Forelimb muscle (tissue), 1 donor: Measurements from ENCODE around the gene CSNK1G1. TPM values are rescaled to one million over a fixed set of nuclear protein-coding genes. Genes with fewer than 3 reads are reported as not detected.
A peak's percentile ranks its signal among the peaks of the same experiment; 100 is the strongest.
"Not testable (repeated sequence)": the region's sequence is repeated elsewhere in the genome, so short reads cannot be mapped to it uniquely, and the experiment has no call there.

Experiments used
- DNase-seq: peaks from one replicate; pipeline ENCODE4 v3.0.0-alpha.2; 2013; ENCODE audit warnings: low read depth
- polyA plus RNA-seq: library from polyadenylated mRNA; unstranded; fragments of 120-200 nt; gene quantifications from one replicate; pipeline ENCODE4 v1.2.1, GENCODE V29; 2013; ENCODE audit not compliant: insufficient read length

Gene CSNK1G1
- 10.9 TPM for polyA plus RNA-seq

GRCh38 chr15:64355944-64356709 is at the start of gene CSNK1G1:
CSNK1G1 (minus strand) TSS chr15:64356173; CDS start chr15:64300499, 55,674 bp downstream.
- DNase-seq: peak; percentile 95

GRCh38 chr15:64400583-64400982 is 44.6 kb upstream of the CSNK1G1 start:
- DNase-seq: no peak

- DNase-seq: no peak
Observed at GRCh38 chr15:64398575-64398974, 42.6 kb upstream of the CSNK1G1 start.

GRCh38 chr15:64396789-64397188 is 40.8 kb upstream of the CSNK1G1 start:
- no peak for DNase-seq

GRCh38 chr15:64392471-64392870 is 36.5 kb upstream of the CSNK1G1 start:
- DNase-seq: not testable (repeated sequence)

GRCh38 chr15:64389036-64389435 is 33.1 kb upstream of the CSNK1G1 start:
- DNase-seq: no peak

GRCh38 chr15:64387562-64388168 is 31.7 kb upstream of the CSNK1G1 start, which contains the start of gene TRIP4:
TRIP4 (plus strand) TSS chr15:64387836; CDS start chr15:64387864, 28 bp downstream.
- DNase-seq: peak; percentile 78

- DNase-seq: no peak
Observed at GRCh38 chr15:64386291-64386690, 30.3 kb upstream of the CSNK1G1 start.

- DNase-seq: no peak
Observed at GRCh38 chr15:64383760-64384159, 27.8 kb upstream of the CSNK1G1 start.

GRCh38 chr15:64381000-64381751 is 25.2 kb upstream of the CSNK1G1 start, which contains the start of gene PCLAF:
PCLAF (minus strand) TSS chr15:64381441; CDS start chr15:64381371, 70 bp downstream.
- DNase-seq: peak; percentile 95

GRCh38 chr15:64380130-64380870 is 24.3 kb upstream of the CSNK1G1 start:
- DNase-seq: not testable (repeated sequence)

- DNase-seq: no peak
Observed at GRCh38 chr15:64379216-64379960, 23.4 kb upstream of the CSNK1G1 start.

- no peak for DNase-seq
Observed at GRCh38 chr15:64373360-64373759, 17.4 kb upstream of the CSNK1G1 start.

GRCh38 chr15:64371383-64371782 is 15.4 kb upstream of the CSNK1G1 start:
- not testable (repeated sequence) for DNase-seq

- no peak for DNase-seq
Observed at GRCh38 chr15:64369078-64369607, 13.2 kb upstream of the CSNK1G1 start.

GRCh38 chr15:64361259-64361658 is 5.3 kb upstream of the CSNK1G1 start:
- no peak for DNase-seq

GRCh38 chr15:64356710-64357040 is 702 bp upstream of the CSNK1G1 start:
- no peak for DNase-seq

GRCh38 chr15:64355348-64355943 is 527 bp downstream of the CSNK1G1 start:
- DNase-seq: no peak

GRCh38 chr15:64354688-64355344 is 1.2 kb downstream of the CSNK1G1 start:
- DNase-seq: no peak

GRCh38 chr15:64351265-64351664 is 4.7 kb downstream of the CSNK1G1 start:
- DNase-seq: no peak
